ENCODE results near the gene CIZ1.

The CIZ1 gene

GRCh38 chr9:128124873-128125579, 66.3 kb downstream of the CIZ1 start:
- no peak for DNase-seq (ENCODE audit: low spot score)

GRCh38 chr9:128124451-128124850, 66.9 kb downstream of the CIZ1 start:
- no peak for DNase-seq (ENCODE audit: low spot score)

GRCh38 chr9:128123451-128124080, 67.8 kb downstream of the CIZ1 start:
- no peak for DNase-seq (ENCODE audit: low spot score)

GRCh38 chr9:128122809-128123175, 68.6 kb downstream of the CIZ1 start:
- no peak for DNase-seq (ENCODE audit: low spot score)

GRCh38 chr9:128121924-128122808, 69.2 kb downstream of the CIZ1 start:
- no peak for DNase-seq (ENCODE audit: low spot score)

- DNase-seq (ENCODE audit: low spot score) = no peak
Observed at GRCh38 chr9:128121466-128121810, 69.9 kb downstream of the CIZ1 start.

- no peak for DNase-seq (ENCODE audit: low spot score)
Observed at GRCh38 chr9:128120741-128121465, 70.5 kb downstream of the CIZ1 start.

- no peak for DNase-seq (ENCODE audit: low spot score)
Observed at GRCh38 chr9:128120061-128120740, 71.2 kb downstream of the CIZ1 start.

GRCh38 chr9:128118971-128119665, 72.3 kb downstream of the CIZ1 start:
- DNase-seq (ENCODE audit: low spot score) = no peak

- no peak for DNase-seq (ENCODE audit: low spot score)
Observed at GRCh38 chr9:128118472-128118857, 72.9 kb downstream of the CIZ1 start.

GRCh38 chr9:128117613-128118471, 73.5 kb downstream of the CIZ1 start:
- DNase-seq (ENCODE audit: low spot score) = peak; percentile 95

- no peak for DNase-seq (ENCODE audit: low spot score)
Observed at GRCh38 chr9:128116104-128117083, 75.0 kb downstream of the CIZ1 start.
